Measurements from ENCODE around the gene STMN1.

DNA sequence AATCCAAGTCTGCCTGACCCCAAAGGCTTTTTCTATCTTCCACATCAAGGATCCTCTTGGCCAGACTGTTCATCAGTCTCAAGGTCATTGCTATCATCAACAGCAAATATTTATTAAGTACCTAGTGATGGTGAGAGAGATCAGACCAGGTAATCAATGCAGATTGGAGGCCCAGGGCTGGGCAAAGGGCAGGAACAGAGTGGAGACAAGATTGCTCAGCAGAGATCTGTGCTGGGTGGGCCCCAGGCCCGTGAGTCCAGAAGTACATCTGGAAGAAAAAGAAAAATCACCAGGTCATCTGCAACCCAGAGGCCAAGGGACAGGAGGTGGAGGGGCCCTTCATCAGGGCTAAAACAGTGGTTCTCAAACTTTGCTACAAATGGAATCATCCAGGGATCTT, 20.6 kb downstream of the STMN1 start:
- TF ChIP-seq, protein P1, sequence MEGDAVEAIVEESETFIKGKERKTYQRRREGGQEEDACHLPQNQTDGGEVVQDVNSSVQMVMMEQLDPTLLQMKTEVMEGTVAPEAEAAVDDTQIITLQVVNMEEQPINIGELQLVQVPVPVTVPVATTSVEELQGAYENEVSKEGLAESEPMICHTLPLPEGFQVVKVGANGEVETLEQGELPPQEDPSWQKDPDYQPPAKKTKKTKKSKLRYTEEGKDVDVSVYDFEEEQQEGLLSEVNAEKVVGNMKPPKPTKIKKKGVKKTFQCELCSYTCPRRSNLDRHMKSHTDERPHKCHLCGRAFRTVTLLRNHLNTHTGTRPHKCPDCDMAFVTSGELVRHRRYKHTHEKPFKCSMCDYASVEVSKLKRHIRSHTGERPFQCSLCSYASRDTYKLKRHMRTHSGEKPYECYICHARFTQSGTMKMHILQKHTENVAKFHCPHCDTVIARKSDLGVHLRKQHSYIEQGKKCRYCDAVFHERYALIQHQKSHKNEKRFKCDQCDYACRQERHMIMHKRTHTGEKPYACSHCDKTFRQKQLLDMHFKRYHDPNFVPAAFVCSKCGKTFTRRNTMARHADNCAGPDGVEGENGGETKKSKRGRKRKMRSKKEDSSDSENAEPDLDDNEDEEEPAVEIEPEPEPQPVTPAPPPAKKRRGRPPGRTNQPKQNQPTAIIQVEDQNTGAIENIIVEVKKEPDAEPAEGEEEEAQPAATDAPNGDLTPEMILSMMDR (conservative IDR thresholded peaks at IDR 0.05; ENCODE audit: low read length): no peak
- TF ChIP-seq EZH2phosphoT487 (IDR thresholded peaks at IDR 0.05; ENCODE audit: borderline replicate concordance): no peak

All from Loucy (cell line).